GM21825 (cell line): ENCODE measurements around the gene DUSP22.
A peak's percentile ranks its signal among the peaks of the same experiment; 100 is the strongest.
"Not testable (repeated sequence)": the region's sequence is repeated elsewhere in the genome, so short reads cannot be mapped to it uniquely, and the experiment has no call there.

Source experiments
- ATAC-seq: cut with Tn5 transposase; IDR thresholded peaks from one replicate; pipeline ENCODE4 v1.9.1; 2021; ENCODE audit warnings: mild to moderate bottlenecking, moderate library complexity; ENCODE audit not compliant: unreplicated experiment

Gene DUSP22

GRCh38 chr6:361411-362132, 69.3 kb downstream of the DUSP22 start:
- no peak for ATAC-seq

GRCh38 chr6:362231-362923, 70.1 kb downstream of the DUSP22 start:
- ATAC-seq, result no peak

GRCh38 chr6:362924-363249, 70.6 kb downstream of the DUSP22 start:
- no peak for ATAC-seq

- ATAC-seq, result no peak
Measured at GRCh38 chr6:363291-363690, 71.0 kb downstream of the DUSP22 start.

GRCh38 chr6:363909-364308, 71.6 kb downstream of the DUSP22 start:
- no peak for ATAC-seq

GRCh38 chr6:364609-365540, 72.6 kb downstream of the DUSP22 start:
- ATAC-seq, result no peak

- no peak for ATAC-seq
Measured at GRCh38 chr6:365835-366234, 73.5 kb downstream of the DUSP22 start.

- no peak for ATAC-seq
Measured at GRCh38 chr6:366389-367297, 74.4 kb downstream of the DUSP22 start.

- no peak for ATAC-seq
Measured at GRCh38 chr6:367298-367794, 75.1 kb downstream of the DUSP22 start.

- no peak for ATAC-seq
Measured at GRCh38 chr6:367891-368630, 75.8 kb downstream of the DUSP22 start.

- ATAC-seq, result no peak
Measured at GRCh38 chr6:369559-370431, 77.5 kb downstream of the DUSP22 start.

- ATAC-seq, result no peak
Measured at GRCh38 chr6:370555-370954, 78.3 kb downstream of the DUSP22 start.

- not testable (repeated sequence) for ATAC-seq
Measured at GRCh38 chr6:371851-372250, 79.6 kb downstream of the DUSP22 start.

GRCh38 chr6:372336-372911, 80.1 kb downstream of the DUSP22 start:
- peak; percentile 67 for ATAC-seq

GRCh38 chr6:373031-373430, 80.7 kb downstream of the DUSP22 start:
- ATAC-seq, result no peak

- ATAC-seq, result no peak
Measured at GRCh38 chr6:373773-374724, 81.8 kb downstream of the DUSP22 start.

- ATAC-seq, result no peak
Measured at GRCh38 chr6:374956-375355, 82.7 kb downstream of the DUSP22 start.
